Transverse colon (tissue), 3 donors: Measurements from ENCODE around the gene FOXP1.

Experiments used
- EP300 ChIP-seq: sonication (generic); formaldehyde crosslinking; IDR thresholded peaks from one replicate; pipeline ENCODE4 v1.6.1; 2017; ENCODE audit warnings: antibody characterized with exemption, low read depth
- POLR2A ChIP-seq: fragments of 450-650 bp; IDR thresholded peaks from one replicate; pipeline ENCODE4 v1.6.1; 2016; ENCODE audit warnings: antibody characterized with exemption, mild to moderate bottlenecking, moderate library complexity
- TF ChIP-seq, protein P1 (sequence below), 5 experiments: fragments of 200-600 bp in 3 of 5; fragments of 450-650 bp in 2 of 5; sonication (generic) in 3 of 5; IDR thresholded peaks; 1 replicate in 2 of 5; 2 replicates in 3 of 5; pipeline ENCODE4 v1.5.1; 2016 to 2017; ENCODE audit warnings: antibody characterized with exemption in 5 of 5, inconsistent platforms in 3 of 5, mild to moderate bottlenecking in 2 of 5, moderate library complexity in 1 of 5

DNA sequence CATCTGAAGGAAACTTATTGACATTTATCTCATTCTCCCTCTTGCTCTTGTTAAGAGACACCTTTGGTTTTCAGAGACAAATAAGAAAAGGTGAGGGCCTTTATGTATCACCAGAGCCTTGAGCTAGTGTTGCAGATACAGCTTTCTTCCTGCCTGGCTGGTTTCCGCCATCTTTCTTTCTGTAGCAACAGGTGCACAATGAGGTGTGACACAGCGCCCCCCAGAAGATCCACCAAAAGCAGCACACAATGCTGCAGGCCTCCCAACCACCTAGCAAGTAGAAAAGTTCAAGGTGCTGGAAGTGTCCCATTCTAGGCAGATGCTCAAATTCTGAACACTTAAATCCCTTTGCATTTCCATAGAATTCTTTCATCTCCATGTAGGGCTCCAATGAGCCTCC lies 106.6 kb downstream of the FOXP1 start:
- TF ChIP-seq, protein P1, sequence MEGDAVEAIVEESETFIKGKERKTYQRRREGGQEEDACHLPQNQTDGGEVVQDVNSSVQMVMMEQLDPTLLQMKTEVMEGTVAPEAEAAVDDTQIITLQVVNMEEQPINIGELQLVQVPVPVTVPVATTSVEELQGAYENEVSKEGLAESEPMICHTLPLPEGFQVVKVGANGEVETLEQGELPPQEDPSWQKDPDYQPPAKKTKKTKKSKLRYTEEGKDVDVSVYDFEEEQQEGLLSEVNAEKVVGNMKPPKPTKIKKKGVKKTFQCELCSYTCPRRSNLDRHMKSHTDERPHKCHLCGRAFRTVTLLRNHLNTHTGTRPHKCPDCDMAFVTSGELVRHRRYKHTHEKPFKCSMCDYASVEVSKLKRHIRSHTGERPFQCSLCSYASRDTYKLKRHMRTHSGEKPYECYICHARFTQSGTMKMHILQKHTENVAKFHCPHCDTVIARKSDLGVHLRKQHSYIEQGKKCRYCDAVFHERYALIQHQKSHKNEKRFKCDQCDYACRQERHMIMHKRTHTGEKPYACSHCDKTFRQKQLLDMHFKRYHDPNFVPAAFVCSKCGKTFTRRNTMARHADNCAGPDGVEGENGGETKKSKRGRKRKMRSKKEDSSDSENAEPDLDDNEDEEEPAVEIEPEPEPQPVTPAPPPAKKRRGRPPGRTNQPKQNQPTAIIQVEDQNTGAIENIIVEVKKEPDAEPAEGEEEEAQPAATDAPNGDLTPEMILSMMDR (IDR thresholded peaks at IDR 0.05), result no peak
- no peak for TF ChIP-seq POLR2A
- TF ChIP-seq EP300, result no peak
